Activated CD4-positive, alpha-beta memory T cell treated with anti-CD3 and anti-CD28 coated beads, Interleukin-2, amount 10 ng/mL, durations not matched to agents 7 days and 5 days (primary cell): ENCODE measurements around the gene NUP93. TPM values are rescaled to one million over a fixed set of nuclear protein-coding genes. Genes with fewer than 3 reads are reported as not detected.

ENCODE experiments used
- CTCF ChIA-PET: fragments of 350-600 bp; sonication (Branson Sonifier 250); formaldehyde crosslinking; loops from one replicate; lab custom pipeline; 2021; ENCODE audit warnings: antibody characterized with exemption, inconsistent platforms; lab: Charles Lee
- POLR2A ChIA-PET: fragments of 350-600 bp; sonication (Branson Sonifier 250); formaldehyde crosslinking; loops from one replicate; lab custom pipeline; 2021; ENCODE audit warnings: antibody characterized with exemption; lab: Charles Lee
- DNase-seq: peaks from one replicate; pipeline ENCODE4 v3.0.0-alpha.2; 2020
- H3K27ac Mint-ChIP-seq: one replicate; pipeline ENCODE4 v1.8.0; 2021; ENCODE audit warnings: mild to moderate bottlenecking, mixed read lengths
- H3K27me3 Mint-ChIP-seq: one replicate; pipeline ENCODE4 v1.8.0; 2021; ENCODE audit warnings: mixed read lengths
- H3K36me3 Mint-ChIP-seq: one replicate; pipeline ENCODE4 v1.8.0; 2021; ENCODE audit warnings: low read depth, mixed read lengths
- H3K4me1 Mint-ChIP-seq: one replicate; pipeline ENCODE4 v1.8.0; 2021; ENCODE audit warnings: mixed read lengths
- H3K4me3 Mint-ChIP-seq: one replicate; pipeline ENCODE4 v1.8.0; 2021; ENCODE audit warnings: mild to moderate bottlenecking, mixed read lengths
- H3K9me3 Mint-ChIP-seq: one replicate; pipeline ENCODE4 v1.8.0; 2021; ENCODE audit warnings: mixed read lengths
- total RNA-seq, 2 experiments: library from RNA; stranded (reverse); gene quantifications; one replicate each; pipeline ENCODE4 v1.2.3, GENCODE V29; 2021

Gene NUP93
- total RNA-seq, 2 experiments from 2014 or later = 66.4 to 70.1 TPM

GRCh38 chr16:56838622-56839337 is 108.9 kb downstream of the NUP93 start:
- POLR2A ChIA-PET = interaction anchor here (0.9 kb wide), 2 partner anchors 23 to 94 kb away, joined by 3 read pairs; no protein-coding TSS in a partner anchor
- H3K27ac Mint-ChIP-seq = no peak overlapping the region

GRCh38 chr16:56841233-56841632 is 111.3 kb downstream of the NUP93 start:
- Mint-ChIP-seq H3K36me3 (peaks cover 27% of the 10 kb centered on the region), H3K9me3 (no peaks in the 10 kb centered on the region), H3K27me3 (no peaks in the 10 kb centered on the region), H3K4me3 (no peak overlapping the region), H3K27ac (no peak overlapping the region), H3K4me1 (no peaks in the 10 kb centered on the region)
- ChIA-PET POLR2A (no interaction called here), CTCF (interaction anchor here (1.9 kb wide), 1 partner anchor 10 kb away, joined by 5 read pairs; no protein-coding TSS in a partner anchor)
- no peak for DNase-seq

More at GRCh38 chr16:56838622-56839337, 108.9 kb downstream of the NUP93 start:
- peaks cover 28% of the 10 kb centered on the region for H3K36me3 Mint-ChIP-seq
- no peak overlapping the region for H3K4me3 Mint-ChIP-seq
- no peaks in the 10 kb centered on the region for H3K4me1 Mint-ChIP-seq
- no peaks in the 10 kb centered on the region for H3K27me3 Mint-ChIP-seq
- H3K9me3 Mint-ChIP-seq = no peaks in the 10 kb centered on the region
- CTCF ChIA-PET = interaction anchor here (0.5 to 0.6 kb wide), 2 partner anchors 44 to 1130 kb away, joined by 3 to 5 read pairs; no protein-coding TSS in a partner anchor
- no peak for DNase-seq

- Mint-ChIP-seq H3K27ac (no peak overlapping the region), H3K4me1 (no peaks in the 10 kb centered on the region), H3K27me3 (no peaks in the 10 kb centered on the region), H3K4me3 (no peak overlapping the region), H3K9me3 (no peaks in the 10 kb centered on the region), H3K36me3 (peaks cover 28% of the 10 kb centered on the region)
- no peak for DNase-seq
- ChIA-PET POLR2A (no interaction called here), CTCF (interaction anchor here (1.9 kb wide), 1 partner anchor 10 kb away, joined by 5 read pairs; no protein-coding TSS in a partner anchor)
Observed at GRCh38 chr16:56841659-56842058, 111.7 kb downstream of the NUP93 start.

- H3K9me3 Mint-ChIP-seq = no peaks in the 10 kb centered on the region
- POLR2A ChIA-PET = interaction anchor here (1.2 kb wide), 1 partner anchor 17 kb away, joined by 3 read pairs; no protein-coding TSS in a partner anchor
- H3K4me3 Mint-ChIP-seq = no peak overlapping the region
- DNase-seq = no peak
- peaks cover 4% of the 10 kb centered on the region for H3K4me1 Mint-ChIP-seq
- no peaks in the 10 kb centered on the region for H3K27me3 Mint-ChIP-seq
- CTCF ChIA-PET = interaction anchor here (1.0 to 1.9 kb wide), 2 partner anchors 9 to 11 kb away, joined by 3 to 5 read pairs; no protein-coding TSS in a partner anchor
- H3K36me3 Mint-ChIP-seq = peaks cover 30% of the 10 kb centered on the region
- H3K27ac Mint-ChIP-seq = no peak overlapping the region
Observed at GRCh38 chr16:56842133-56842532, 112.2 kb downstream of the NUP93 start.

GRCh38 chr16:56844056-56844455 is 114.1 kb downstream of the NUP93 start:
- ChIA-PET CTCF (no interaction called here), POLR2A (no interaction called here)
- Mint-ChIP-seq H3K27me3 (no peaks in the 10 kb centered on the region), H3K9me3 (no peaks in the 10 kb centered on the region), H3K36me3 (peaks cover 30% of the 10 kb centered on the region), H3K27ac (no peak overlapping the region), H3K4me3 (no peak overlapping the region), H3K4me1 (peaks cover 23% of the 10 kb centered on the region)
- DNase-seq = no peak

GRCh38 chr16:56847173-56847910 is 117.4 kb downstream of the NUP93 start:
- no peaks in the 10 kb centered on the region for H3K27me3 Mint-ChIP-seq
- H3K27ac Mint-ChIP-seq = peak overlapping the region; percentile 71
- H3K9me3 Mint-ChIP-seq = no peaks in the 10 kb centered on the region
- H3K4me1 Mint-ChIP-seq = peaks cover 25% of the 10 kb centered on the region
- peak; percentile 34 for DNase-seq
- CTCF ChIA-PET = interaction anchor here (1.2 to 2.7 kb wide), 5 partner anchors 9 to 145 kb away, joined by 3 to 10 read pairs (median 3); partner anchors contain the start of gene SLC12A3
- H3K4me3 Mint-ChIP-seq = no peak overlapping the region
- POLR2A ChIA-PET = interaction anchor here (0.9 to 1.8 kb wide), 4 partner anchors 9 to 145 kb away, joined by 3 to 6 read pairs (median 5); no protein-coding TSS in a partner anchor
- peaks cover 23% of the 10 kb centered on the region for H3K36me3 Mint-ChIP-seq

GRCh38 chr16:56848029-56848936 is 118.4 kb downstream of the NUP93 start:
- Mint-ChIP-seq H3K36me3 (peaks cover 19% of the 10 kb centered on the region), H3K4me1 (peaks cover 25% of the 10 kb centered on the region), H3K4me3 (no peak overlapping the region), H3K27me3 (no peaks in the 10 kb centered on the region), H3K27ac (peak overlapping the region; percentile 71), H3K9me3 (no peaks in the 10 kb centered on the region)
- DNase-seq = no peak
- POLR2A ChIA-PET = interaction anchor here (0.9 to 1.8 kb wide), 3 partner anchors 11 to 146 kb away, joined by 3 to 6 read pairs (median 5); no protein-coding TSS in a partner anchor
- CTCF ChIA-PET = interaction anchor here (1.2 to 2.7 kb wide), 5 partner anchors 8 to 146 kb away, joined by 3 to 10 read pairs (median 3); partner anchors contain the start of gene SLC12A3

- ChIA-PET POLR2A (interaction anchor here (1.8 kb wide), 1 partner anchor 10 kb away, joined by 6 read pairs; no protein-coding TSS in a partner anchor), CTCF (interaction anchor here (2.7 kb wide), 1 partner anchor 18 kb away, joined by 10 read pairs; no protein-coding TSS in a partner anchor)
- Mint-ChIP-seq H3K9me3 (no peaks in the 10 kb centered on the region), H3K36me3 (peaks cover 14% of the 10 kb centered on the region), H3K4me1 (peaks cover 25% of the 10 kb centered on the region), H3K27ac (no peak overlapping the region), H3K27me3 (no peaks in the 10 kb centered on the region), H3K4me3 (no peak overlapping the region)
- DNase-seq = no peak
Observed at GRCh38 chr16:56848955-56849689, 119.2 kb downstream of the NUP93 start.

- Mint-ChIP-seq H3K27ac (no peak overlapping the region), H3K27me3 (no peaks in the 10 kb centered on the region), H3K36me3 (peaks cover 13% of the 10 kb centered on the region), H3K9me3 (no peaks in the 10 kb centered on the region), H3K4me3 (no peak overlapping the region), H3K4me1 (peaks cover 25% of the 10 kb centered on the region)
- CTCF ChIA-PET = interaction anchor here (1.0 to 2.3 kb wide), 3 partner anchors 10 to 16 kb away, joined by 3 to 10 read pairs (median 3); partner anchors contain the start of gene SLC12A3
- POLR2A ChIA-PET = interaction anchor here (2.1 kb wide), 1 partner anchor 13 kb away, joined by 9 read pairs; no protein-coding TSS in a partner anchor
- no peak for DNase-seq
Observed at GRCh38 chr16:56849690-56850680, 120.1 kb downstream of the NUP93 start.

- H3K9me3 Mint-ChIP-seq = no peaks in the 10 kb centered on the region
- no peak for DNase-seq
- ChIA-PET CTCF (interaction anchor here (0.6 to 2.3 kb wide), 9 partner anchors 8 to 611 kb away, joined by 3 to 10 read pairs (median 4); partner anchors contain the start of genes POLR2C and SLC12A3), POLR2A (interaction anchor here (1.1 to 2.1 kb wide), 2 partner anchors 11 to 275 kb away, joined by 3 to 9 read pairs; no protein-coding TSS in a partner anchor)
- peaks cover 24% of the 10 kb centered on the region for H3K4me1 Mint-ChIP-seq
- peaks cover 11% of the 10 kb centered on the region for H3K36me3 Mint-ChIP-seq
- no peak overlapping the region for H3K4me3 Mint-ChIP-seq
- H3K27ac Mint-ChIP-seq = no peak overlapping the region
- H3K27me3 Mint-ChIP-seq = no peaks in the 10 kb centered on the region
Observed at GRCh38 chr16:56851671-56852400, 121.9 kb downstream of the NUP93 start.
